Ovary (tissue), 3 donors: ENCODE data around the gene STAT5A.

Source experiments
- EP300 ChIP-seq: sonication (generic); formaldehyde crosslinking; IDR thresholded peaks from one replicate; pipeline ENCODE4 v1.6.1; 2017; ENCODE audit warnings: antibody characterized with exemption
- POLR2A ChIP-seq: fragments of 450-650 bp; IDR thresholded peaks from one replicate; pipeline ENCODE4 v1.6.1; 2017; ENCODE audit warnings: antibody characterized with exemption, mild to moderate bottlenecking, moderate library complexity
- TF ChIP-seq, protein P1 (sequence below), 3 donors: fragments of 450-650 bp in 2 of 3; fragments of 200-600 bp in 1 of 3; IDR thresholded peaks; one replicate each; pipeline versions ENCODE4 v1.5.1 to v1.8.0; 2016 to 2022; ENCODE audit warnings: antibody characterized with exemption in 3 of 3, mild to moderate bottlenecking in 1 of 3
- donor health status: DM: no; HTN: no; CAD: no.

DNA sequence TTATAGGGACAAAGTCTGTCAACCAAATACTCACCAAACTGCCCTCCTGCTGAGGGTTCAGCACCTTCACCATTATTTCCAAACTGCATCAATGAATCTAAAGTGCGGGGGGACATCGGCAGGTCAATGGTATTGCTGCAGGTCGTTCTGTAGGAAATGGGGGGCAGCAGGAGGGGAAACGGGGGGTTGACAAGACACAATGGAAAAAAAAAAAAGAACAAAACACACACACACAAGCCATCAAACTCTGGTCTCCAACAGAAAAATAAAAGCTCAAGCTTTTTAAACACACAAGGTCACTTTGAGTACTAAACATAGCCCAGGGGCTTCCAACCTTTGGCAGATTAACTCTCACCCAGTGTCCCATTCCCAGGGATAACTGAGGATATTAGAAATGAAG, 28.5 kb downstream of the STAT5A start:
- TF ChIP-seq, protein P1, sequence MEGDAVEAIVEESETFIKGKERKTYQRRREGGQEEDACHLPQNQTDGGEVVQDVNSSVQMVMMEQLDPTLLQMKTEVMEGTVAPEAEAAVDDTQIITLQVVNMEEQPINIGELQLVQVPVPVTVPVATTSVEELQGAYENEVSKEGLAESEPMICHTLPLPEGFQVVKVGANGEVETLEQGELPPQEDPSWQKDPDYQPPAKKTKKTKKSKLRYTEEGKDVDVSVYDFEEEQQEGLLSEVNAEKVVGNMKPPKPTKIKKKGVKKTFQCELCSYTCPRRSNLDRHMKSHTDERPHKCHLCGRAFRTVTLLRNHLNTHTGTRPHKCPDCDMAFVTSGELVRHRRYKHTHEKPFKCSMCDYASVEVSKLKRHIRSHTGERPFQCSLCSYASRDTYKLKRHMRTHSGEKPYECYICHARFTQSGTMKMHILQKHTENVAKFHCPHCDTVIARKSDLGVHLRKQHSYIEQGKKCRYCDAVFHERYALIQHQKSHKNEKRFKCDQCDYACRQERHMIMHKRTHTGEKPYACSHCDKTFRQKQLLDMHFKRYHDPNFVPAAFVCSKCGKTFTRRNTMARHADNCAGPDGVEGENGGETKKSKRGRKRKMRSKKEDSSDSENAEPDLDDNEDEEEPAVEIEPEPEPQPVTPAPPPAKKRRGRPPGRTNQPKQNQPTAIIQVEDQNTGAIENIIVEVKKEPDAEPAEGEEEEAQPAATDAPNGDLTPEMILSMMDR (IDR thresholded peaks at IDR 0.05) = no peak
- TF ChIP-seq POLR2A (no peak), EP300 (no peak)
